SH-SY5Y (cell line): ENCODE measurements around the gene SH3YL1.

ENCODE experiments used
- GATA2 ChIP-seq: IDR thresholded peaks from 2 replicates; pipeline ENCODE4 v1.6.1; 2011; ENCODE audit warnings: mild to moderate bottlenecking, low read depth, low read length
- GATA3 ChIP-seq: IDR thresholded peaks from 2 replicates; pipeline ENCODE4 v1.6.1; 2011; ENCODE audit warnings: low read depth, mild to moderate bottlenecking, low read length, moderate library complexity

The SH3YL1 gene

GRCh38 chr2:273333-273732, 9.5 kb upstream of the SH3YL1 start:
- no peak for TF ChIP-seq GATA2
- TF ChIP-seq GATA3 = no peak

- TF ChIP-seq GATA2 (no peak), GATA3 (no peak)
These were observed 8.1 kb upstream of the SH3YL1 start for GRCh38 chr2:271917-272316.

GRCh38 chr2:270861-271260, 7.0 kb upstream of the SH3YL1 start:
- TF ChIP-seq GATA2 (no peak), GATA3 (no peak)

GRCh38 chr2:269356-270030, 5.7 kb upstream of the SH3YL1 start:
- no peak for TF ChIP-seq GATA3
- no peak for TF ChIP-seq GATA2

GRCh38 chr2:268323-268722, 4.5 kb upstream of the SH3YL1 start:
- TF ChIP-seq GATA3 (no peak), GATA2 (no peak)

GRCh38 chr2:264493-265468, 949 bp upstream of the SH3YL1 start, which contains the start of gene ACP1:
ACP1 (plus strand) TSS chr2:264947; CDS start chr2:264965, 18 bp downstream.
- TF ChIP-seq GATA3 = no peak
- no peak for TF ChIP-seq GATA2

GRCh38 chr2:263022-263738, 652 bp downstream of the SH3YL1 start:
- TF ChIP-seq GATA2 (no peak), GATA3 (no peak)

- TF ChIP-seq GATA2 (no peak), GATA3 (no peak)
These were observed 1.7 kb downstream of the SH3YL1 start for GRCh38 chr2:262117-262516.

GRCh38 chr2:260507-261161, 3.2 kb downstream of the SH3YL1 start:
- no peak for TF ChIP-seq GATA2
- no peak for TF ChIP-seq GATA3

GRCh38 chr2:259789-260331, 4.0 kb downstream of the SH3YL1 start:
- TF ChIP-seq GATA2 = no peak
- no peak for TF ChIP-seq GATA3

GRCh38 chr2:258933-259332, 4.9 kb downstream of the SH3YL1 start:
- TF ChIP-seq GATA2 (peak; percentile 32; the same call in 1 of the 2 replicates), GATA3 (no peak)

GRCh38 chr2:257842-258241, 6.0 kb downstream of the SH3YL1 start:
- no peak for TF ChIP-seq GATA3
- no peak for TF ChIP-seq GATA2

GRCh38 chr2:257429-257828, 6.4 kb downstream of the SH3YL1 start:
- no peak for TF ChIP-seq GATA3
- no peak for TF ChIP-seq GATA2

GRCh38 chr2:256094-256493, 7.7 kb downstream of the SH3YL1 start:
- TF ChIP-seq GATA2 (no peak), GATA3 (no peak)
